IPS-20b (cell line): ENCODE results near the gene SHOX.
"Not testable (repeated sequence)": the region's sequence is repeated elsewhere in the genome, so short reads cannot be mapped to it uniquely, and the experiment has no call there.

ENCODE experiments used
- H3K27ac ChIP-seq: one replicate; pipeline ENCODE4 v1.5.1; 2013; ENCODE audit warnings: low read length
- H3K27me3 ChIP-seq: 2 replicates; pipeline ENCODE4 v1.6.1; 2013; ENCODE audit warnings: mild to moderate bottlenecking, low read length, inconsistent platforms; ENCODE audit not compliant: insufficient read depth
- H3K36me3 ChIP-seq: 2 replicates; pipeline ENCODE4 v1.6.1; 2013; ENCODE audit warnings: low read depth, mild to moderate bottlenecking, inconsistent platforms, low read length, moderate library complexity; ENCODE audit not compliant: insufficient read depth
- H3K4me1 ChIP-seq: 2 replicates; pipeline ENCODE4 v1.6.1; 2013; ENCODE audit warnings: mild to moderate bottlenecking, control low read depth, inconsistent platforms, low read length, moderate library complexity; ENCODE audit not compliant: insufficient read depth
- H3K4me3 ChIP-seq: 2 replicates; pipeline ENCODE4 v1.5.1; 2013; ENCODE audit warnings: mild to moderate bottlenecking, low read length, inconsistent platforms
- H3K9ac ChIP-seq: 2 replicates; pipeline ENCODE4 v1.6.1; 2013; ENCODE audit warnings: low read depth, mild to moderate bottlenecking, inconsistent platforms, low read length, moderate library complexity
- H3K9me3 ChIP-seq: 2 replicates; pipeline ENCODE4 v1.6.1; 2013; ENCODE audit warnings: mild to moderate bottlenecking, low read depth, low read length, inconsistent platforms; ENCODE audit not compliant: insufficient read depth

The SHOX gene

DNA sequence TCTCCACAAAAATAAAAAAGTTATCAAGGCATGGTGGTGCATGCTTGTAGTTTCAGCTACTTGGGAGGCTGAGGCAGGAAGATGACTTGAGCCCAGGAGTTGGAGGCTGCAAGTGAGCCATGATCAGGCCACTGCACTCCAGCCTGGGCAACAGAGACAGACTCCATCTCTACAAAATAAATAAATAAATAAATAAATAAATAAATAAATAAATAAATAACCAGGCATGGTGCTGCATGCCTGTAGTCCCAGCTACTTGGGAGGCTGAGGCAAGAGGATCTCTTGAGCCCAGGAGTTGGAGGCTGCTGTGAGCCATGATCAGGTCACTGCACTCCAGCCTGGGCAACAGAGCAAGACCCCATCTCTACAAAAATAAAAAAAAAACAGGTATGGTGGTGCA is 26.0 kb upstream of the SHOX start:
- not testable (repeated sequence) for H3K27ac ChIP-seq

DNA sequence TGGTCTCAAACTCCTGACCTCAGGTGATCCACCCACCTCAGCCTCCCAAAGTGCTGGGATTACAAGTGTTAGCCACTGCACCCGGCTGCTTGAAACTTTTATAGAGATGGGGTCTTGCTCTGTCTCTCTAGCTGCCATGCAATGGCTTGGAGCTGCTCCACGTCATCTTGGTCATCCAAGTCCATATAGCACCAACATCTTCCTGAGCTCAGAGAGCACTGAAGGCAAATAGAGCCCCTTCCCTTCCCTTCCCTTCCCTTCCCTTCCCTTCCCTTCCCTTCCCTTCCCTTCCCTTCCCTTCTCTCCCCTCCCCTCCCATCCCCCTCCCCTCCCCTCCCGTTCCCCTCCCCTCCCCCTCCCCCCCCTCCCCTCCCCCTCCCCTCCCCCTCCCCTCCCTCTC is 22.5 kb upstream of the SHOX start:
- H3K9ac ChIP-seq, H3K27me3 ChIP-seq, H3K4me1 ChIP-seq, H3K4me3 ChIP-seq, H3K36me3 ChIP-seq, H3K27ac ChIP-seq: not testable (repeated sequence)
- H3K9me3 ChIP-seq = peaks cover 19% of the 10 kb centered on the region

More for the DNA sequence above, 26.0 kb upstream of the SHOX start:
- not testable (repeated sequence) for H3K9me3 ChIP-seq, H3K4me1 ChIP-seq, H3K9ac ChIP-seq, H3K4me3 ChIP-seq, H3K27me3 ChIP-seq, H3K36me3 ChIP-seq

DNA sequence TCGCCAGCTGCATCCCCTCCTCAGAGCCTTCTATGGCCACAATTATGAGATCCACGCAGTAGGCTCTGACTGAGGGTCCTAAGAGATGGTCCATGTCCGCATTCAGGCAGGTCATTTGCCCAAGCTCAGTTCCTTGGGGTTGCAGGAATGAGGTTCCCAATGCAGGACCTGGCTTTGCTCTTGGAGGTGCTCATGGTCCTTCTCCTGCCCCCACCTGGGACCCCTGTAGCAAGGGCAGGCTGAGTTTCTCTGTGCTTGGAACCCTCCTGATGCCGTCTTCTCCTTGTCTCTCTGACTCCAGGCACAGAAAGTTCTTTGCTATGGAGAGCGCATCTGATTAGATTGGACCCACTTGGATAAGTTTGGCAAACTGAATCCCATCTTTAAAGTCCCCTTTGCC is 16.5 kb upstream of the SHOX start:
- Histone ChIP-seq H3K9ac (no peak overlapping the region), H3K4me3 (no peak overlapping the region), H3K36me3 (no peaks in the 10 kb centered on the region), H3K27me3 (peaks cover 36% of the 10 kb centered on the region), H3K4me1 (no peaks in the 10 kb centered on the region), H3K9me3 (peaks cover 19% of the 10 kb centered on the region), H3K27ac (no peak overlapping the region)

DNA sequence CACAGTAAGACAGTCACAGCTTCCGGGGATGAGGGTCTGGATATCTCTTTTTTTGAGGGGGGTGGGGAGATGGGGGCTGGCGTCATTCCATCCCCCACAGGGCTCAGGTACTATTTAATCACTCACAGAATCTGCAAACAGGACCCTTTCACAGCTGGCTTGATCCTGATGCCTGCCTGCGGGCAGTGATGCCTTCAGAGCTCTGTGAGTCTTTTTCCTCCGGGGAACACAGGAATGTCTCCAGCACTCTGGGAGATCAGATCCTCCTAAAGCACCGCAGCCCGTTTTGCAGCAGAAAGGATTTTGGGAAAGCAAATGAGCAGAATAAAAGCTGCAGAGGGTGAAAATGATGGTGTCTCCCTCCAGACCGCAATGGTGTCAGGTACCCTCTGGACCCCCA is 13.2 kb upstream of the SHOX start:
- Histone ChIP-seq H3K9ac (no peak overlapping the region), H3K9me3 (peaks cover 9% of the 10 kb centered on the region; the same call in 1 of the 2 replicates), H3K36me3 (no peaks in the 10 kb centered on the region), H3K4me1 (no peaks in the 10 kb centered on the region), H3K27ac (no peak overlapping the region), H3K4me3 (no peak overlapping the region), H3K27me3 (peaks cover 68% of the 10 kb centered on the region)

DNA sequence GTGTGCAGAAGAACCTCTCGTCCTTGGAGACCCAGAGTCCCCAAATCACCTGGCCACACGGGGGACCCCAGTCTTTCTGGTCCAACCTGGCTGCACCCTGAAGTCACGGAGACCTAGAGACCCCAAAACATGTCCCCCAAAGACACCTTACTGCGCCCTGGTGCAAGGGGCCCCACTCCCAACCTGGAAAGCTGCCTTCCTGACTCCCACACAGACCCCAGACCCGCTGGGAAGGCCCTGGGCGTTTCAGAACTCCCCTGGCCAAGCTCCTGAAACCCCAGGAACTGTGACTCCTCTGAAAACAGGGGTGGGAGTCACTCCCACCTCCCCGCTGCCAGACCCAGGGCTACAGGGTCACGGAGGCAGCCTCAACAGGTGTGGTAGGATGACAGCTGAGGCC is 12.7 kb upstream of the SHOX start:
- no peak overlapping the region for H3K9ac ChIP-seq
- H3K27me3 ChIP-seq = peaks cover 73% of the 10 kb centered on the region
- no peak overlapping the region for H3K4me3 ChIP-seq
- H3K4me1 ChIP-seq = no peaks in the 10 kb centered on the region
- no peaks in the 10 kb centered on the region for H3K36me3 ChIP-seq
- H3K27ac ChIP-seq = no peak overlapping the region
- H3K9me3 ChIP-seq = peaks cover 9% of the 10 kb centered on the region; the same call in 1 of the 2 replicates

DNA sequence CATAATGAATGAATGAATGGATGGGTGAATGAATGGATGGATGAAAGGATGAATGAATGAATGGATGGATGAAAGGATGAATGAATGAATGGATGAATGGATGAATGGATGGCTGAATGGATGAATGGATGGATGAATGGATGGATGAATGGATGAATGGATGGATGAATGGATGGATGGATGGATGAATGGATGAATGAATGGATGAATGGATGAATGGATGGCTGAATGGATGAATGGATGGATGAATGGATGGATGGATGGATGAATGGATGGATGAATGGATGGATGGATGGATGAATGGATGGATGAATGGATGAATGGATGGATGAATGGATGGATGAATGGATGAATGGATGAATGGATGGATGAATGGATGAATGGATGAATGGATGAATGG is 12.3 kb upstream of the SHOX start:
- not testable (repeated sequence) for H3K4me1 ChIP-seq, H3K27ac ChIP-seq, H3K36me3 ChIP-seq, H3K9me3 ChIP-seq, H3K9ac ChIP-seq, H3K4me3 ChIP-seq
- H3K27me3 ChIP-seq = peaks cover 77% of the 10 kb centered on the region

DNA sequence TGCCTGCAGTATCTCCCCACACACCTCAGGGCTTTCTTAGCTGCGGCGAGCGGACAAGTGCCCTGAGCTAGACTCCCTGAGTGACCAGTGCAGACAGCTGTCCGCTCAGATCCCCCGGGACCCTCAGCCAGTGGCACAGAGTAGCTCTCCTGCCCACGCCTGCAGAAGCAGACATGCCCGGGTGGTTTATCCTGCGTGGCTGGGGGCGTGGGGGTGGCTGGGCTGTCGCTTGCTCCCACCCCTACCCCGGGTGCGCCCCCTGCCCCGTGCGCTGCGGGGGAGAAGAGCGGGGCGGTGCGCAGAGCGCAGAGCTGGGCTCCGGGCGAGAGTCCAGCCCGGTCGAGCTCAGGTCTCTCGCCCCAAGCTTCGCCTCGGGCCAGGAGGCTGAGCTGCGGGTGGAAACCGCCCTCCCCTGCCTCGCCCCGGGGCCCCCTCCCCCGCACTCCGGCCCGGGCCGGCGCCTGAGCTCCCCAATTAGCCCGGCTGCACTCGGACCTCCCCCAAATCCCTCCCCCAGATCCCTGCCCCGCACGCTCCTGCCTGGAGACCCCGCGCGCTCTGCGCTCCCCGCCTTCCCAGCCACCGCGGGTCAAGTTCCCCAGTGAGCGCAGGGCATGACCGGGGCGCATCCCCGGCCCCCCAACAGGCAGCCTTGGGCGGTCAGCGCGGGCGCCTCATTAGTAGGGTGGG is 11.7 kb upstream of the SHOX start:
- Histone ChIP-seq H3K36me3 (no peaks in the 10 kb centered on the region), H3K27ac (no peak overlapping the region), H3K4me3 (no peak overlapping the region), H3K9ac (no peak overlapping the region), H3K27me3 (peaks cover 82% of the 10 kb centered on the region), H3K4me1 (no peaks in the 10 kb centered on the region), H3K9me3 (peaks cover 9% of the 10 kb centered on the region; the same call in 1 of the 2 replicates)

DNA sequence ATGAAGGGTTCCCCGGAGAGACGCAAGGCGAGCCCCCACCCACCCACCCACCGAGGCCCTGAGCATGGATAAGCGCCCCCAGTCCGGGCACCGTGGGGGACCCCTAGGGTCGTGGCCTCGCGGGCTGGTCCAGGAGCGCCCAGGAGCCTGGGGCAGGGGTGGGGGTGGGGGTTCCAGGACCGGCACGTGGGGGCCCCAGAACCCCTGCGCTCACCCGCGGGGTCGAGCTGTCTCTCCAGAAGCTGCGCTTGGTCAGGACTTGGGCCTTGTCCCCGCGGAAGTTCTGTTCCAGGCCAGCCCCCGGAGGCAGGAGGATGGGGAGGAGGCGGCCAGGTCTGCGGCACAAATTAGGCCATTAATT is 11.2 kb upstream of the SHOX start:
- H3K4me3 ChIP-seq = no peak overlapping the region
- H3K27me3 ChIP-seq = peaks cover 82% of the 10 kb centered on the region

DNA sequence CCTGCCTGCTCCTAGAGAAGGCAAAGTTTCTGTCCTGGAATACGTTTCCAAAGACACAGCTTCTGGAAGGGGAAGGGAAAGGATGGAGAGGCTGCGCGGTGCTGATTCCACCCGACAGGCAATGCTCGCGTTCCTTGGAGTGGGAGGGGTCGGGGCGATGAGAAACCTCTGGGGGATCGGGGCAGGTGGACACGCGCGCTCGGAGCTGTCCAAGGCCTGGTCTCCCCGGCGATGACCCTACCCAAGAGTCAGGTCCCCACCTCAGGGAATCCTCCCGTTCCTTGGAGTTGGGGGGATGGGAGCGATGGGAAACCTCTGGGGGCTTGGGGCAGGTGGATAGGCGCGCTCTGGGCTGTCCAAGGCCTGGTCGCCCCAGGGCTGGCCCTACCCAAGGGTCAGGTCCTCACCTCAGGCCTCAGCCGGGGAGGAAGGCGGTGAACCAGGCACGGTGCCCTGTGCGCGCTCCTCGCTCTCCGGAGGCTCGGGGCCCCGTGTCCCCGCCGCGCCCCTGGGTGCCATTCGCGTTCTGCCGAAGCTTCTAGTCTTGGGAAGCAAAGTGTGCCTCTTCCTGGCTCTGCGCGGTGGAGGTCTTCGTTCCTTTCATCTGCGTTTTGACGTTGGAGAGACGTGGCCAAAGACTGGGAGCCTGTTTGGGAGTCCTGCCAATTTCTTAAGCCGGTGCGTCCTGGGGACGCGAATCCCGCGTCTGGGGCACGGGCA is 10.6 kb upstream of the SHOX start:
- no peak overlapping the region for H3K4me3 ChIP-seq
- no peaks in the 10 kb centered on the region for H3K4me1 ChIP-seq
- H3K27ac ChIP-seq = no peak overlapping the region
- H3K36me3 ChIP-seq = no peaks in the 10 kb centered on the region
- H3K27me3 ChIP-seq = peaks cover 87% of the 10 kb centered on the region
- no peak overlapping the region for H3K9ac ChIP-seq
- H3K9me3 ChIP-seq = peaks cover 9% of the 10 kb centered on the region; the same call in 1 of the 2 replicates

More for the DNA sequence above, 11.2 kb upstream of the SHOX start:
- H3K4me1 ChIP-seq = no peaks in the 10 kb centered on the region
- no peaks in the 10 kb centered on the region for H3K36me3 ChIP-seq
- H3K9ac ChIP-seq = no peak overlapping the region
- H3K9me3 ChIP-seq = peaks cover 9% of the 10 kb centered on the region; the same call in 1 of the 2 replicates
- no peak overlapping the region for H3K27ac ChIP-seq

DNA sequence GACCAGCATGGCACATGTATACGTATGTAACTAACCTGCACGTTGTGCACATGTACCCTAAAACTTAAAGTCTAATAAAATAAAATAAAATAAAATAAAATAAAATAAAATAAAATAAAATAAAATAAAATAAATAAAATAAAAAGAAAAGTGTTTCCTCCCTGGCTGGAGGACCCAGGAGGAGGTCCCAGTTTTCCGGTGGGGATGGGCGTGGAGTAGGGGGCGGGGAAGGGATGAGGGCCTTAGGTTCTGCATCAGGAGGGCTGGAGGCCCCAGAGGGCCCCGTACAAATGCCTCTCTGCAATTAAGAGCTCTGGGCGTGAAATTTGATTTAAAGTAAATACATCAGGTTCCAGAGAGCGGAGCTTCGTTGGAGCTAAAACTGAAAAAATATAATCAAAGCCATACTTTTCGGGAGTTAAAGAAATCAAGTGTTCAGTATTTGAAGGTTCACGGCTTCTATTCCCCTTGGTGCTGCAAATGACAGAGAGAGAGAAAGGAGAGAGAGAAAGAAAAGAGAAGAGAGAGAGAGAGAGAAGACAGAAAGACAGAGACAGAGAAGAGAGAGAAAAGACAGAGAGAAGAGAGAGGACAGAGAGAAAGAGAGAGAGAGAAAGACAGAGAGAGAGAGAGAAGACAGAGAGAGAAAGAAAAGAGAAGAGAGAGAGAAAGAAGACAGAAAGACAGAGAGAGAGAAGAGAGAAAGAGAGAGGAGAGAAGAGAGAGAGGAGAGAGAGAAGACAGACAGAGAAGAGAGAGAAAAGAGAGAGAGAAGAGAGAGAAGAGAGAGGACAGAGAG is 8.7 kb upstream of the SHOX start:
- no peak overlapping the region for H3K27ac ChIP-seq
- H3K4me1 ChIP-seq = no peaks in the 10 kb centered on the region
- peaks cover 100% of the 10 kb centered on the region for H3K27me3 ChIP-seq
- H3K9ac ChIP-seq = no peak overlapping the region
- H3K36me3 ChIP-seq = no peaks in the 10 kb centered on the region
- peaks cover 14% of the 10 kb centered on the region; the same call in 1 of the 2 replicates for H3K9me3 ChIP-seq
- no peak overlapping the region for H3K4me3 ChIP-seq

DNA sequence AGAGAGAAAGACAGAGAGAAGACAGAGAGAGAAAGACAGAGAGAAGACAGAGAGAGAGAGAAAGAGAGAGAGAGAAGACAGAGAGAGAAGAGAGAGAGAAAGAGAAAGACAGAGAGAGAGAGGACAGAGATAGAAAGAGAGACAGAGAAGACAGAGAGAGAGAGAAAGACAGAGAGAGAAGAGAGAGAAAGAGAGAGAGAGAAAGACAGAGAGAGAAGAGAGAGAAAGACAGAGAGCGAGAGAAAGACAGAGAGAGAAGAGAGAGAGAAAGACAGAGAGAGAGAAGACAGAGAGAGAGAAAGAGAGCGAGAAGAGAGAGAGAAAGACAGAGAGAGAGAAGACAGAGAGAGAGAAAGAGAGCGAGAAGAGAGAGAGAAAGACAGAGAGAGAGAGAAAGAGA is 7.8 kb upstream of the SHOX start:
- not testable (repeated sequence) for H3K36me3 ChIP-seq, H3K9ac ChIP-seq, H3K4me1 ChIP-seq, H3K4me3 ChIP-seq, H3K27ac ChIP-seq
- peaks cover 100% of the 10 kb centered on the region for H3K27me3 ChIP-seq
- peaks cover 14% of the 10 kb centered on the region; the same call in 1 of the 2 replicates for H3K9me3 ChIP-seq

DNA sequence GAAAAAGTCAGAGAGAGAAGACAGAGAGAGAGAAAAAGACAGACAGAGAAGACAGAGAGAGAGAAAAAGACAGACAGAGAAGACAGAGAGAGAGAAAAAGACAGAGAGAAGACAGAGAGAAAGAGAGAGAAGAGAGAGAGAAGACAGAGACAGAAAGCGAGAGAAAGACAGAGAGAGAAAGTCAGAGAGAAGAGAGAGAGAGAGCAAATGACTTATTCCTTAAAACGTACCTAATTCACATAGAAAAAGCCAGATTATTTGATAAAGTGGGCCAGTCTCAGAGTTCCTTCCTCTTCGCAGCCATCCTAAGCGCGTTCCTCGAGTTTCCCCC is 7.4 kb upstream of the SHOX start:
- H3K4me1 ChIP-seq = no peaks in the 10 kb centered on the region
- H3K36me3 ChIP-seq = no peaks in the 10 kb centered on the region
- H3K27me3 ChIP-seq = peaks cover 100% of the 10 kb centered on the region
- no peak overlapping the region for H3K27ac ChIP-seq
- H3K9ac ChIP-seq = no peak overlapping the region
- no peak overlapping the region for H3K4me3 ChIP-seq
- H3K9me3 ChIP-seq = peaks cover 17% of the 10 kb centered on the region; the same call in 1 of the 2 replicates
